ENCODE data around the gene CNKSR3.

CNKSR3 gene

DNA sequence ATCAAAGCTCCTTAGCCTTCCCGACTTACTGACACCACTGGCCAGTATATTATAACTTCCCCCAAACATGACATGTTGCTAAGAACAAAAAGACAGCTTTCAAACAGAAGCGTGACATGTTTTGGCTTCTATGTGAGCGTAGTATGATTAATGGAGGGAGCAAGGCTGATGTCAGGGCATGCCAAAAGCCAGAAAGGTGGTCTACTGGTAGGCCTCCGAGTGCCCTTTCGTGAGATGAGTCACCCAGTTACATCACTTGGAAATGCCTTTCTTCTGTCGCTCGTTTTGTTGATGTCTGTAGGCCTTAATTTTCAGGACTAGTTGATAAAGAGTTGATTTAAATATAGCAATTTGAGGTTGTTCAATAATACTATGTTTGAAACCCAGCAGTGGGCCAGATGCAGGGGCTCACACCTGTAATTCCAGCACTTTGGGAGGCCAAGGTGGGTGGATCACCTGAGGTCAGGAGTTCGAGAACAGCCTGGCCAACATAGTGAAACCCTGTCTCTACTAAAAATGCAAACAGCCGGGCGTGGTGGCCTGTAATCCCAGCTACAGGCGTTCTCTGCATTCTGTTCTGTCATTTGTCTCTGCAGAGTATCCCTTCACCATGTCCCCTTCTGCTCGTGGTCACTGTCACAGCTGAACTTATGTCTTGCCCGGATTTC lies 53.3 kb downstream of the CNKSR3 start:
- no peak overlapping the region for H3K27ac Mint-ChIP-seq
- ATAC-seq (ENCODE audit: low read depth) (no peak), DNase-seq (ENCODE audit: low spot score in 2 of 2) (no peak)
- no peaks in the 10 kb centered on the region for H3K4me1 Mint-ChIP-seq
- no peak overlapping the region for H3K4me3 Mint-ChIP-seq
- no peaks in the 10 kb centered on the region for H3K36me3 Mint-ChIP-seq
- peaks cover 1% of the 10 kb centered on the region for H3K9me3 Mint-ChIP-seq
- H3K27me3 Mint-ChIP-seq, result peaks cover 4% of the 10 kb centered on the region

DNA sequence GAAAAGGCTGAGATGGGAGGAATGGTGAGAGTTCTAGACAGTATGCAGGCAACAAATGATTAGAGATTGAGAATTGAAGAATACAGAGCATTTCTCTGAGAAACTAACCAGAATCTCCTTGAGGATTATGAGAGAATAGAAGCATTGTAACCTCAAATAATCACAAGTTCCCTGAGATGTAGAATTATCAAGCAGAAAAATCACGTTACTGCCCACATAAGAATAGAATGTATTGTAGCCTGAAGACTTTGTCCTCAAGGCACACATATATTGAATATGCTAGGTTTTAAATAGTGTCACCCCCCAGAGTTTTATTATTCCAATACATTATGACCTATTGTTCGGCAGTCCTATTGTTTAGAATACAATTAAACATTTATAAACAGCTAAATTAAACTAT lies 57.2 kb downstream of the CNKSR3 start:
- no peak overlapping the region for H3K4me3 Mint-ChIP-seq
- ATAC-seq (ENCODE audit: low read depth) (no peak), DNase-seq (ENCODE audit: low spot score in 2 of 2) (no peak)
- no peaks in the 10 kb centered on the region for H3K4me1 Mint-ChIP-seq
- H3K27ac Mint-ChIP-seq, result no peak overlapping the region
- peaks cover 3% of the 10 kb centered on the region for H3K27me3 Mint-ChIP-seq
- H3K9me3 Mint-ChIP-seq, result peaks cover 1% of the 10 kb centered on the region
- no peaks in the 10 kb centered on the region for H3K36me3 Mint-ChIP-seq

GRCh38 chr6:154450498-154450897 lies 60.0 kb downstream of the CNKSR3 start:
- H3K4me3 Mint-ChIP-seq, result no peak overlapping the region
- DNase-seq (ENCODE audit: low spot score in 2 of 2), result no peak
- peaks cover 1% of the 10 kb centered on the region for H3K9me3 Mint-ChIP-seq
- H3K4me1 Mint-ChIP-seq, result no peaks in the 10 kb centered on the region
- no peaks in the 10 kb centered on the region for H3K27me3 Mint-ChIP-seq
- H3K36me3 Mint-ChIP-seq, result no peaks in the 10 kb centered on the region
- no peak for ATAC-seq (ENCODE audit: low read depth)
- no peak overlapping the region for H3K27ac Mint-ChIP-seq

DNA sequence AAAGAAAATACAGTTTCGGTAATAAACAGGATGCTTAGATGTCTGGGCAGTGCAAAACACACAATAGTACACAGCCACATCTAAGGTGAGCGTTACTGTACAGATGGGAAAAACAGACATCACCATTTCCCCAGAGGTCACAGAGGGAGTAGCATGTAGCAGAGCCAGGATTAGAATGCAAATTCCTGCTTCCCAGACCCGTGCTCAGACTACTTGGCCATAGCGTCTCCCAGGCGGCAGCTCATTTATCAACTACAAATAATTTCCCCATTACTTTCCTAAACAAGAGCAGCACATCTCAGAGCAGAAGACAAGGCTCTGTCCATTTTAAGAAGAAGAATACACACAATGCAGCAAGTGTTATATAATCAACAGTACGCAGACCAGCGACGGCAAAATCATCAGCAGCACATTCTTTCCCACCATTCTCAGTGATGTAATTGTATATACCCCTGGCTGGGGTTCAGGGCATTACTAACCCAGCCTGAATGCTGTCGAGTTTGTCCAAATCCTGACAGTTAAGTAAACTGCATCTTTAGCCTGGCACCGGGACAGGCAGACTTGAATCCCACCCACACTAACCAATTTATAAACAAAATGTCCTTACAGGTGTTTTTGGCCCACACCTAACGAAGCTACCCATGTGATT lies 61.9 kb downstream of the CNKSR3 start:
- ATAC-seq (ENCODE audit: low read depth), result no peak
- no peaks in the 10 kb centered on the region for H3K9me3 Mint-ChIP-seq
- no peaks in the 10 kb centered on the region for H3K36me3 Mint-ChIP-seq
- peaks cover 1% of the 10 kb centered on the region for H3K27me3 Mint-ChIP-seq
- no peak overlapping the region for H3K4me3 Mint-ChIP-seq
- H3K4me1 Mint-ChIP-seq, result no peaks in the 10 kb centered on the region
- H3K27ac Mint-ChIP-seq, result no peak overlapping the region
- no peak for DNase-seq (ENCODE audit: low spot score in 2 of 2)

DNA sequence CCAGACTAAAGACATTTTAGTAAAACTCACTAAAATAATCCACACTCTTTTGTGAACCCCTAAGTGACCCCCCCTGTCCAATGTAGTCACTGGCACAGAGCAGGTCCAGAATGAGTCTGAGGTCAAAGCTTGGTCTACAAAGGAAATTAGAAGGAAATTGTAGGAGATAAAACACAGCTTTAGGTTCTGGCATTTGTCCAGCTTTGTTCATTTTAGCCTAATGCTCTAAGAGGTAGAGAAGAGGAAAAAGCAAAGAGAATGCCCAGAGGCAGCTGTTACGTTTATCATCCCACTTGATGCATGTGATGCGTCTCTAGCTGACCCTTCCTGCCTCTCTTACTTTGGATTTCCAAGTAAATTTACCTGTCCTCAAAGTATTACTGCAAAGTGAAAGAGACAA lies 62.5 kb downstream of the CNKSR3 start:
- DNase-seq (ENCODE audit: low spot score in 2 of 2), result no peak
- Mint-ChIP-seq H3K27me3 (peaks cover 4% of the 10 kb centered on the region), H3K36me3 (no peaks in the 10 kb centered on the region)

DNA sequence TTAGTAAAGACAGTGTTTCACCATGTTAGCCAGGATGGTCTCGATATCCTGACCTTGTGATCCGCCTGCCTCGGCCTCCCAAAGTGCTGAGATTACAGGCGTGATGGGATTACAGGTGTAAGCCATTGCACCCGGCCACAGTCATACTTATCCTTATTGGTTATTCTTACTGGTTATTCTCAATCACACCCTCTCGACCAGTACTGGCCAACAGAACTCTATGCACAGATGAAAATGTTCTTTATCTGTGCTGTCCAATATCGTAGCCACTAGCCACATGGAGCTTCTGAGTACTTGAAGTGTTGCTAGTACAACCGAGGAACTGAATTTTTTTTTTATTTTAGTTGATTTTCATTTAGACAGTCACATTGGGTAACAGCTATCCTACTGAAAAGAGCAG lies 63.5 kb downstream of the CNKSR3 start:
- Mint-ChIP-seq H3K4me1 (no peaks in the 10 kb centered on the region), H3K27ac (no peak overlapping the region), H3K27me3 (peaks cover 6% of the 10 kb centered on the region), H3K4me3 (no peak overlapping the region), H3K9me3 (no peaks in the 10 kb centered on the region), H3K36me3 (no peaks in the 10 kb centered on the region)
- no peak for DNase-seq (ENCODE audit: low spot score in 2 of 2)
- no peak for ATAC-seq (ENCODE audit: low read depth)

More for the DNA sequence above, 62.5 kb downstream of the CNKSR3 start:
- no peaks in the 10 kb centered on the region for H3K9me3 Mint-ChIP-seq
- no peak overlapping the region for H3K4me3 Mint-ChIP-seq
- no peak for ATAC-seq (ENCODE audit: low read depth)
- no peak overlapping the region for H3K27ac Mint-ChIP-seq
- no peaks in the 10 kb centered on the region for H3K4me1 Mint-ChIP-seq

DNA sequence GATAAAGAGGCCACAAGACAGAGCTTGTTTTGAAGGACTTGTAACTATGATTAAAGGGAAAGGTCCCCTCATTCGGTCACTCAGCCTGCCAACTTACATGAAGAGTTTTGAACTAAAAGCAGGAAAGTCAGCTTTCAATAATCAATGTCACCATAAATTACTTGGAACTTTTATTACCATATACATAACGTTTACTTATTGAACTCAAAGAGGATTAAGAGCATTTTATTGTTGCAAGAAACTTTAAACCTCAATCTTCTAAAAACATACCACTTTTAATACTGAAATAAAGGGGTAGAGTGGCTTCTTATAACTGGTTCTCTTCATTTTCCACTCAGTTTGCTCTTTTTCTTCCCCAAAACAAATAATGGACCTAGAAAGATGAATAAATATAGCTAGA lies 65.1 kb downstream of the CNKSR3 start:
- H3K27me3 Mint-ChIP-seq, result peaks cover 6% of the 10 kb centered on the region
- ATAC-seq (ENCODE audit: low read depth) (no peak), DNase-seq (ENCODE audit: low spot score in 2 of 2) (no peak)
- no peaks in the 10 kb centered on the region for H3K9me3 Mint-ChIP-seq
- H3K36me3 Mint-ChIP-seq, result no peaks in the 10 kb centered on the region
- no peaks in the 10 kb centered on the region for H3K4me1 Mint-ChIP-seq
- H3K27ac Mint-ChIP-seq, result no peak overlapping the region
- H3K4me3 Mint-ChIP-seq, result no peak overlapping the region

DNA sequence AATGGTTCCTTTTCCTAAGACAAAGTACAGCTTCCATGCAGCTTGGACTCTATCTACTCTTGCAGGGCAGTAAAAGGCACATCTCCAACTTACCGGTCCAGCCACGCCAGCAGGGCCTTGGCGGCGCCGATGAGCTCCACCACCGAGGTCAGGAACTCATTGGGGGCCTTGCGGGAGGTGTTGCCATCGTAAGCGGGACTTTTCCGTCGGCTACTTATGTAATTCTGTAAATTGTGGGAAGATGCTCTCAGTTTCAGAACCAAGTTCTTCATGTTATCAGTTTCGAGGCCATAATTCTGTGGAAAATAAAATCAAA lies 68.5 kb downstream of the CNKSR3 start:
- DNase-seq (ENCODE audit: low spot score in 2 of 2), result no peak
- ATAC-seq (ENCODE audit: low read depth), result no peak
- Mint-ChIP-seq H3K4me3 (no peak overlapping the region), H3K36me3 (no peaks in the 10 kb centered on the region), H3K27ac (no peak overlapping the region), H3K27me3 (peaks cover 6% of the 10 kb centered on the region), H3K4me1 (no peaks in the 10 kb centered on the region), H3K9me3 (no peaks in the 10 kb centered on the region)

DNA sequence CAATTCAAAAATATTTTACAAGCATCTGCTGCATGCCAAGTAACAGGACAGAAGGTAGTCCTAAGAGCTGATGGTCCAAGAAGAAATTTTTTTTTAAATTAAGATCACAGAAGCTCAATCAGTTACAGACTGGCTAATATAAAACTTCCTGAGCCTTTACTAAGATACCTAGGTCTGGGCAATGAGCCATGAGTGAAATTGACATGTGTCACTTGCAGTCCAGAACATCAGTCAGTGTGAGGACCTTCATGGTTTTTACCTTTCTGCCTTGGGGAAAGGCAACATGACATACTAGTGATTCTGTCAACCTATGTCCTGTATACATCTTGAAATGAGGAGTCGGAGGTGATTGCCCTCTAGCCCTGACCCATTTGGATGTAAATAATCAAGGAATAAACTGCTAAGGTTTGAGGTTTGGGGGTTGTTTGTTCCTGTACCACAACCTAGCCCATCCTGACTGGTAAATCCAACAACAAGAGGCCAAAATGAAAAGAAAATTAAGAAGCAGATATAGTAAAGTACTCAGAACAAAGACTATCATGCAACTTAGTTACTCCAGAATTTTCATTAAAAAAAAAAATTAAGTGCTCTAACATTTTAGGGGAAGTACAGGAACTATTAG lies 70.0 kb downstream of the CNKSR3 start:
- Mint-ChIP-seq H3K27ac (no peak overlapping the region), H3K4me3 (no peak overlapping the region), H3K9me3 (no peaks in the 10 kb centered on the region), H3K36me3 (no peaks in the 10 kb centered on the region), H3K4me1 (no peaks in the 10 kb centered on the region), H3K27me3 (peaks cover 6% of the 10 kb centered on the region)
- no peak for ATAC-seq (ENCODE audit: low read depth)
- DNase-seq (ENCODE audit: low spot score in 2 of 2), result no peak

- no peaks in the 10 kb centered on the region for H3K9me3 Mint-ChIP-seq
- ATAC-seq (ENCODE audit: low read depth) (no peak), DNase-seq (ENCODE audit: low spot score in 2 of 2) (no peak)
- H3K4me1 Mint-ChIP-seq, result no peaks in the 10 kb centered on the region
- no peaks in the 10 kb centered on the region for H3K36me3 Mint-ChIP-seq
- H3K27ac Mint-ChIP-seq, result no peak overlapping the region
- H3K27me3 Mint-ChIP-seq, result peaks cover 6% of the 10 kb centered on the region
- H3K4me3 Mint-ChIP-seq, result no peak overlapping the region
Observed at GRCh38 chr6:154440022-154440421, 70.5 kb downstream of the CNKSR3 start.

GRCh38 chr6:154438882-154439415 lies 71.5 kb downstream of the CNKSR3 start:
- Mint-ChIP-seq H3K4me1 (no peaks in the 10 kb centered on the region), H3K9me3 (no peaks in the 10 kb centered on the region), H3K36me3 (no peaks in the 10 kb centered on the region), H3K27ac (no peak overlapping the region), H3K27me3 (peaks cover 6% of the 10 kb centered on the region), H3K4me3 (no peak overlapping the region)
- no peak for ATAC-seq (ENCODE audit: low read depth)
- no peak for DNase-seq (ENCODE audit: low spot score in 2 of 2)

DNA sequence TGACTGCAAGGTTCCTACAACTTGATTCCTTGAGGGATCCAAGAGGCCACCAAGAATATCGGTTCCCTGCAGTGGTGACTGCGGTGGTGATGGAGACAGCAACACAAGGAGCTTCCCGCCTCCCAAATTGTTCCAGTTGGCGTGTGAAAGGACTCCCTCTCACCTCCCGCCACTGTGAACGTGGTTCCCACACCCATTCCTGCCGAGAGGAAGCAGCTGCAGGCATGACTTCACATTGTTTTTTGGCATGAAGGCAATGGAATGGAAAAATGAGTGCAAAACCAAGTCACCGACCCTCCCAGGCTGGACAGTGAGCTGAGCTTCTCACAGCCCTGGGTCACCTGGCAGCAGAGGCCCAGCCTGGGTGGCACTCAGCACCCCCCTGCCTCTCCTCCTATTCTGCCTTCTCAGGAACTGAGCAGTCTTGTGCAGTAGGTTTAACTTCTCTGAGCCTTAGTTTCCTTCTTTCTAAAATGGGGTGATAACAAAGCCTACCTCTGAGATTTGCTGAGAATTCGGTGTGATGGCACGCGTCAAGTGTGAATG lies 75.0 kb downstream of the CNKSR3 start:
- no peak overlapping the region for H3K4me3 Mint-ChIP-seq
- H3K27ac Mint-ChIP-seq, result no peak overlapping the region
- no peaks in the 10 kb centered on the region for H3K36me3 Mint-ChIP-seq
- no peak for ATAC-seq (ENCODE audit: low read depth)
- no peaks in the 10 kb centered on the region for H3K27me3 Mint-ChIP-seq
- no peaks in the 10 kb centered on the region for H3K4me1 Mint-ChIP-seq
- DNase-seq (ENCODE audit: low spot score in 2 of 2), result no peak
- H3K9me3 Mint-ChIP-seq, result peaks cover 2% of the 10 kb centered on the region

DNA sequence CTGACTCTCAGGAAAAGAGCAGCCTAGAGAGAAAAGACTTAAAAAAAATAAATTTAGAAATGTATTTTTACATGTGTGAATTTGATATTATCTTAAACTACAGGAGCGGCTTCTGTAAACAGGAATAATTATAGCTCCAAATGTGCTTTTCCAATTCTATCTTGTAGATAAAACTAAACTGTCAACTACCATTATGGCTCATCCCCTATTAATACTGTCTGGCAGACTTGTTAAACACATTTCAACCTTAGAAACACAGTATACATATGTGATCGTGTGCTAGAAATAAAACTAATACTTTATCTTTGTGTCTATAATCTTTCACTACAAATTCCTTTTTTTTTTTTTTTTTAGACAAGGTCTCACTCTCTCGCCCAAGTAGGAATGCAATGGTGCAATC lies 75.8 kb downstream of the CNKSR3 start:
- Mint-ChIP-seq H3K36me3 (no peaks in the 10 kb centered on the region), H3K27me3 (no peaks in the 10 kb centered on the region), H3K4me1 (no peaks in the 10 kb centered on the region), H3K4me3 (no peak overlapping the region), H3K9me3 (peaks cover 2% of the 10 kb centered on the region), H3K27ac (no peak overlapping the region)
- ATAC-seq (ENCODE audit: low read depth), result no peak
- DNase-seq (ENCODE audit: low spot score in 2 of 2), result no peak

GRCh38 chr6:154433477-154434241 lies 76.8 kb downstream of the CNKSR3 start:
- no peaks in the 10 kb centered on the region for H3K27me3 Mint-ChIP-seq
- peaks cover 2% of the 10 kb centered on the region for H3K9me3 Mint-ChIP-seq
- no peak for DNase-seq (ENCODE audit: low spot score in 2 of 2)
- H3K36me3 Mint-ChIP-seq, result no peaks in the 10 kb centered on the region
- no peak for ATAC-seq (ENCODE audit: low read depth)
- no peak overlapping the region for H3K27ac Mint-ChIP-seq
- no peak overlapping the region for H3K4me3 Mint-ChIP-seq
- no peaks in the 10 kb centered on the region for H3K4me1 Mint-ChIP-seq

Data from memory B cell (primary cell).